ENCODE data around the gene DDX28.
A peak's percentile ranks its signal among the peaks of the same experiment; 100 is the strongest.

DNA sequence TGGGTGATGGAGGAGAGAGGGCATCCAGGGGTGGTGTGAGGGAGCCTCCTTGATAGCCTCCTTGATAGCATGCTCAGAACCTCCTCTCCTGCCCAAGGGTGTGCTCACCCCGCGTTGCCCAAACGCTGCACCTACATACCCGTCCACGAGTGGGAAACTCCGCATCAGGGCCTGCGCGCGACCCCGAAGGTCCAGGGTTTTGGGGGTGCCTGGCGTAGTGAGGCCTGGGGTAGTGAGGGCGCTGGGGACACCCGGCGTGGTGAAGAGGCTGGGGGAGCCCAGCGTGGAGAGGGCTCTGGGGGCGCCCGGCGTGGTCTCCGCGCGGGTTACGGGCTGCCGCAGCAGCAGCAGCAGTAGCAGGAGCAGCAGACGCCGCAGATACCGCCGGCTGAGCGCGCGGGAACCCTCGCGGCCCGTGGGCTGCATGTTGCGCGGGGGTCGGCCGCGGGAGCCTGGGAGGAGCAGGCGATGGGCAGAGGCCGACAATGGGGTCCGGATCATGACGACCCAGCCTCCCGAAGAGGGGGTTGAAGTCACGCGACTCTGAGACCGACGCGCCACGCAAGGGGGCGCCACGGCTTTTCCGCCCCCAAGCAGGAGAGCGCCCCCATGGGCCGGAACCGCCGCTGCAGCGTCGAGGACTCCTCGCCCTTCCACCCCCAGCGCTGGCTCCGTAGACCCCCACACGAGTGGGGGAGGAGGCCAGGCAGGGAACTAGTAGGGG is 42.9 kb downstream of the DDX28 start, which contains the start of gene DPEP3:
- TF ChIP-seq, protein P1, sequence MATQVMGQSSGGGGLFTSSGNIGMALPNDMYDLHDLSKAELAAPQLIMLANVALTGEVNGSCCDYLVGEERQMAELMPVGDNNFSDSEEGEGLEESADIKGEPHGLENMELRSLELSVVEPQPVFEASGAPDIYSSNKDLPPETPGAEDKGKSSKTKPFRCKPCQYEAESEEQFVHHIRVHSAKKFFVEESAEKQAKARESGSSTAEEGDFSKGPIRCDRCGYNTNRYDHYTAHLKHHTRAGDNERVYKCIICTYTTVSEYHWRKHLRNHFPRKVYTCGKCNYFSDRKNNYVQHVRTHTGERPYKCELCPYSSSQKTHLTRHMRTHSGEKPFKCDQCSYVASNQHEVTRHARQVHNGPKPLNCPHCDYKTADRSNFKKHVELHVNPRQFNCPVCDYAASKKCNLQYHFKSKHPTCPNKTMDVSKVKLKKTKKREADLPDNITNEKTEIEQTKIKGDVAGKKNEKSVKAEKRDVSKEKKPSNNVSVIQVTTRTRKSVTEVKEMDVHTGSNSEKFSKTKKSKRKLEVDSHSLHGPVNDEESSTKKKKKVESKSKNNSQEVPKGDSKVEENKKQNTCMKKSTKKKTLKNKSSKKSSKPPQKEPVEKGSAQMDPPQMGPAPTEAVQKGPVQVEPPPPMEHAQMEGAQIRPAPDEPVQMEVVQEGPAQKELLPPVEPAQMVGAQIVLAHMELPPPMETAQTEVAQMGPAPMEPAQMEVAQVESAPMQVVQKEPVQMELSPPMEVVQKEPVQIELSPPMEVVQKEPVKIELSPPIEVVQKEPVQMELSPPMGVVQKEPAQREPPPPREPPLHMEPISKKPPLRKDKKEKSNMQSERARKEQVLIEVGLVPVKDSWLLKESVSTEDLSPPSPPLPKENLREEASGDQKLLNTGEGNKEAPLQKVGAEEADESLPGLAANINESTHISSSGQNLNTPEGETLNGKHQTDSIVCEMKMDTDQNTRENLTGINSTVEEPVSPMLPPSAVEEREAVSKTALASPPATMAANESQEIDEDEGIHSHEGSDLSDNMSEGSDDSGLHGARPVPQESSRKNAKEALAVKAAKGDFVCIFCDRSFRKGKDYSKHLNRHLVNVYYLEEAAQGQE (IDR thresholded peaks at IDR 0.05; ENCODE audit: unreplicated experiment): no peak
- TF ChIP-seq CTCF (conservative IDR thresholded peaks at IDR 0.05; ENCODE audit: low read depth in 2 of 2): peak; percentile 79 to 99
- TF ChIP-seq STAT1 (IDR thresholded peaks at IDR 0.05; ENCODE audit: unreplicated experiment): no peak
- no peak for TF ChIP-seq EZH2phosphoT487 (IDR thresholded peaks at IDR 0.05; ENCODE audit: unreplicated experiment)
- no peak for TF ChIP-seq POLR2AphosphoS5 (IDR thresholded peaks at IDR 0.05; ENCODE audit: low read depth)
- no peak for TF ChIP-seq JUNB (IDR thresholded peaks at IDR 0.05; ENCODE audit: unreplicated experiment)

All from GM23338 (cell line).